CD14-positive monocyte (primary cell): ENCODE results near the gene TNFAIP2. TPM values are rescaled to one million over a fixed set of nuclear protein-coding genes. Genes with fewer than 3 reads are reported as not detected.

Experiments
- DNase-seq, 3 donors: peaks; one replicate each; pipeline ENCODE4 v3.0.0-alpha.2; 2011 to 2022
- H2AFZ ChIP-seq: 2 replicates; pipeline ENCODE4 v1.6.0; 2012; ENCODE audit warnings: mild to moderate bottlenecking, low read depth, low read length, inconsistent platforms; ENCODE audit not compliant: insufficient read depth, poor library complexity, severe bottlenecking
- H3K27ac ChIP-seq, 2 donors: 1 replicate in 1 of 2; 2 replicates in 1 of 2; pipeline ENCODE4 v1.5.1; 2012 to 2013; ENCODE audit warnings: low read length in 2 of 2, control low read depth in 1 of 2, inconsistent platforms in 1 of 2, low read depth in 1 of 2, mild to moderate bottlenecking in 1 of 2
- H3K27me3 ChIP-seq, 2 donors: one replicate each; pipeline versions ENCODE4 v1.6.0 to v1.6.1; 2011 to 2013; ENCODE audit warnings: low read length in 2 of 2; ENCODE audit not compliant: control insufficient read depth in 2 of 2, insufficient read depth in 2 of 2
- H3K36me3 ChIP-seq, 2 donors: replicated peaks in 1 of 2; 1 replicate in 1 of 2; 2 replicates in 1 of 2; pipeline versions ENCODE4 v1.5.1 to v1.6.1; 2012 to 2013; ENCODE audit warnings: low read length in 2 of 2, control low read depth in 1 of 2, inconsistent platforms in 1 of 2, mild to moderate bottlenecking in 1 of 2; ENCODE audit not compliant: insufficient read depth in 2 of 2, control insufficient read depth in 1 of 2
- H3K4me1 ChIP-seq, 2 donors: 1 replicate in 1 of 2; 2 replicates in 1 of 2; pipeline versions ENCODE4 v1.5.1 to v1.6.1; 2012 to 2013; ENCODE audit warnings: low read length in 2 of 2, control low read depth in 1 of 2, inconsistent platforms in 1 of 2, mild to moderate bottlenecking in 1 of 2, moderate library complexity in 1 of 2; ENCODE audit not compliant: insufficient read depth in 2 of 2, control insufficient read depth in 1 of 2
- H3K4me2 ChIP-seq: replicated peaks from 2 replicates; pipeline ENCODE3; 2012; ENCODE audit warnings: low read length, moderate library complexity, mild to moderate bottlenecking; ENCODE audit not compliant: poor library complexity, severe bottlenecking; ENCODE audit errors: extremely low read depth
- H3K4me3 ChIP-seq, 3 experiments: fragments of 200-600 bp in 1 of 3; sonication (generic) in 1 of 3; replicated peaks in 1 of 3; 1 replicate in 2 of 3; 2 replicates in 1 of 3; pipeline ENCODE4 v1.5.1; 2011 to 2013; ENCODE audit warnings: low read length in 3 of 3, mild to moderate bottlenecking in 3 of 3, control low read depth in 2 of 3, low read depth in 2 of 3, inconsistent platforms in 1 of 3, moderate library complexity in 1 of 3
- H3K79me2 ChIP-seq: 2 replicates; pipeline ENCODE4 v1.6.0; 2012; ENCODE audit warnings: mild to moderate bottlenecking, control low read depth, inconsistent platforms, low read length, moderate library complexity; ENCODE audit not compliant: insufficient read depth
- H3K9ac ChIP-seq: 2 replicates; pipeline ENCODE4 v1.6.0; 2017; ENCODE audit warnings: low read length, mild to moderate bottlenecking; ENCODE audit not compliant: insufficient read depth, poor library complexity, severe bottlenecking
- H3K9me3 ChIP-seq, 2 donors: replicated peaks in 1 of 2; 1 replicate in 1 of 2; 2 replicates in 1 of 2; pipeline versions ENCODE4 v1.5.1 to v1.6.1; 2012 to 2013; ENCODE audit warnings: low read length in 2 of 2, control low read depth in 1 of 2; ENCODE audit not compliant: control insufficient read depth in 1 of 2, insufficient read depth in 1 of 2
- H4K20me1 ChIP-seq: 2 replicates; pipeline ENCODE4 v1.6.0; 2012; ENCODE audit warnings: mild to moderate bottlenecking, low read length, control low read depth, moderate library complexity; ENCODE audit not compliant: insufficient read depth
- H3K27ac Mint-ChIP-seq, 7 donors: one replicate each; pipeline ENCODE4 v1.8.0; 2020; ENCODE audit warnings: mild to moderate bottlenecking in 7 of 7, mixed read lengths in 7 of 7, moderate library complexity in 6 of 7, inconsistent platforms in 2 of 7
- H3K27me3 Mint-ChIP-seq, 3 donors: one replicate each; pipeline ENCODE4 v1.8.0; 2021 to 2022; ENCODE audit warnings: low read depth in 3 of 3, mild to moderate bottlenecking in 3 of 3, mixed read lengths in 3 of 3, moderate library complexity in 3 of 3, inconsistent platforms in 1 of 3
- H3K36me3 Mint-ChIP-seq, 2 donors: one replicate each; pipeline ENCODE4 v1.8.0; 2020; ENCODE audit warnings: mixed read lengths in 2 of 2, inconsistent platforms in 1 of 2, mild to moderate bottlenecking in 1 of 2
- H3K4me1 Mint-ChIP-seq: one replicate; pipeline ENCODE4 v1.8.0; 2020; ENCODE audit warnings: mild to moderate bottlenecking, mixed read lengths
- H3K4me3 Mint-ChIP-seq, 2 donors: one replicate each; pipeline ENCODE4 v1.8.0; 2020; ENCODE audit warnings: mild to moderate bottlenecking in 2 of 2, mixed read lengths in 2 of 2, moderate library complexity in 1 of 2
- H3K9me3 Mint-ChIP-seq, 7 donors: one replicate each; pipeline ENCODE4 v1.8.0; 2020 to 2022; ENCODE audit warnings: mixed read lengths in 7 of 7, mild to moderate bottlenecking in 6 of 7, moderate library complexity in 6 of 7, inconsistent platforms in 2 of 7
- CTCF ChIP-seq: fragments of 200-600 bp; IDR thresholded peaks from one replicate; pipeline ENCODE4 v1.8.0; 2022; ENCODE audit warnings: antibody characterized with exemption, mild to moderate bottlenecking
- WGBS: methylation state at CpG from one replicate; pipeline ENCODE4 v1.1.5; 2013; ENCODE audit warnings: missing lambda C conversion rate; ENCODE audit not compliant: insufficient coverage; 5-methylcytosine and 5-hydroxymethylcytosine counted together
- intact Hi-C, 2 donors: fragments of 100-400 bp; cut with micrococcal nuclease; formaldehyde crosslinking; loops; one replicate each; pipeline versions ENCODE4 v1.15.0 to v1.15.1; 2023
- polyA plus RNA-seq, 3 donors: library from polyadenylated mRNA; depleted of rRNA in 1 of 3; unstranded in 2 of 3; stranded (reverse) in 1 of 3; fragments of 300-500 nt in 2 of 3; fragments of >200 nt in 1 of 3; fragmentation: Illumina TruSeq in 2 of 3; gene quantifications; 1 replicate in 2 of 3; 2 replicates in 1 of 3; pipeline ENCODE4 v1.2.3, GENCODE V29; 2012 to 2021

The TNFAIP2 gene
- polyA plus RNA-seq, 3 donors: 41.5 to 1,807 (median 50.8) TPM

DNA sequence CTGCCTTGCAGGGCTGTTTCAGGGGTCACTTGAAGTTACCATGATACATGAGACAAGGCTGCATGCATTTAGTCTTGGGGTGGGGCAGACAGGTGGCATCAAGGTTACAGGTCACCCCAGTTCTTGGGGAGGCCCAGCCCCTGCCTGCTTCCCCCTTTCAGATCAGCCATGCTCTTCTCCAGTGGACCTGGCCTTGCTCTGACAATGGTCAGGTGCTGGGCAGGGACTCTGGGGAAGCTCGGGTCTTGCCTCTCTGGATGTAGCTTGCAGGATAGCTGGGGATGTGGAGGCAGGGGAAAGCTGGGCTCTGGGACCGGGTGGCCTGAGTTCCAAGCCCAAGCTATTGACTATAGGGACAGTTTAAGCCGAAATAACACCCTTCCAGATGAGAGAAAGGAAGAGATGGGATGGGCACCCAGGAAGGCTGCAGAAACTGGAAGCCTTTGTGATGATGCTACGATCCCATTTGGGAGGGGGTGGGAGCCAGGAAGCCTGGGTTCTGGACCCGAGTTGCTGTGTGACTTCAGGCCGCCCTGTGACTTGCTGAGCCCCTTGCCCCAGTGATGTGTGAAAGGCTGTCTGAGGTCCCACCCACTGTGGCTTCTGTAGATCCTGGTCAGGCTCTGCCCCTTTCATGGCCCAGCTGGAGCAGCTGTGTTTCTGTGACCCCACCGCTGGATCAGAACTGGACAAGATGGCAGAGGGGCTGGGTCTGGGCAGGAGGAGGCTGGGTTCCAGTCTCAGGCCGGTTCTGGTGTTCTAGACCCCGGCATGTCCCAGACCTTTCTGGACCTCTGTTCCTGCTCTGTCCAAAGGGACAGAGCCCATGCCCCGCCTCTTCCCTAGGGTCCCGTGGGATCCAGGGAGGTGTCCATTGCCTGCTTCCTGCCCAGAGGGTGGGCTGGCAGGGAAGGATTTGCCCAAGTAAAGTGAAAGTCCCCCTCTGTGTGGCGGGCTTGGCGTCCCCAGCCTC, 2.1 kb downstream of the TNFAIP2 start:
- peak overlapping the region; percentile 95 for H3K9ac ChIP-seq
- no peak overlapping the region for H2AFZ ChIP-seq
- Mint-ChIP-seq H3K9me3 (peaks cover 0 to 2% (median 0%) of the 10 kb centered on the region in 7 donors), H3K27me3 (no peaks in the 10 kb centered on the region), H3K4me1 (peaks cover 51% of the 10 kb centered on the region), H3K4me3 (peak overlapping the region; percentile 95 to 98), H3K36me3 (peaks cover 46 to 58% of the 10 kb centered on the region in 2 donors), H3K27ac (peak overlapping the region; percentile 37 to 81 (median 69))
- peak overlapping the region; percentile 84 for H3K4me2 ChIP-seq
- WGBS: 96% methylated on average over 11 of the region's 13 CpGs
- no peaks in the 10 kb centered on the region for H3K27me3 ChIP-seq
- H3K4me3 ChIP-seq: peak overlapping the region; percentile 70 to 95 (median 95)
- H4K20me1 ChIP-seq: peaks cover 68% of the 10 kb centered on the region
- intact Hi-C loops: no loop called here
- DNase-seq: no peak
- TF ChIP-seq CTCF: no peak
- H3K36me3 ChIP-seq: peaks cover 48 to 53% of the 10 kb centered on the region in 2 donors
- peaks cover 58 to 78% of the 10 kb centered on the region in 2 donors for H3K4me1 ChIP-seq
- H3K9me3 ChIP-seq: no peaks in the 10 kb centered on the region
- H3K27ac ChIP-seq: peak overlapping the region in 1 of 2 donors; percentile 99
- H3K79me2 ChIP-seq: peaks cover 78% of the 10 kb centered on the region

GRCh38 chr14:103126088-103126872, 3.0 kb downstream of the TNFAIP2 start:
- Histone ChIP-seq H3K27ac (peak overlapping the region in 1 of 2 donors; percentile 99), H3K9me3 (no peaks in the 10 kb centered on the region), H3K4me3 (peak overlapping the region; percentile 70 to 95 (median 95)), H3K27me3 (no peaks in the 10 kb centered on the region), H3K9ac (peak overlapping the region; percentile 36), H3K36me3 (peaks cover 57 to 62% of the 10 kb centered on the region in 2 donors), H4K20me1 (peaks cover 77% of the 10 kb centered on the region), H3K79me2 (peaks cover 83% of the 10 kb centered on the region), H3K4me2 (peak overlapping the region; percentile 84), H2AFZ (no peak overlapping the region), H3K4me1 (peaks cover 49 to 69% of the 10 kb centered on the region in 2 donors)
- DNase-seq: no peak
- H3K4me1 Mint-ChIP-seq: peaks cover 43% of the 10 kb centered on the region
- peak overlapping the region in 6 of 7 donors; percentile 39 to 77 (median 56) for H3K27ac Mint-ChIP-seq
- WGBS: 95% methylated on average over 20 of the region's 22 CpGs
- H3K4me3 Mint-ChIP-seq: peak overlapping the region; percentile 80 to 95
- intact Hi-C loops: no loop called here
- no peak for TF ChIP-seq CTCF
- peaks cover 0 to 2% (median 0%) of the 10 kb centered on the region in 7 donors for H3K9me3 Mint-ChIP-seq
- peaks cover 0 to under 1% (median 0%) of the 10 kb centered on the region in 3 donors for H3K27me3 Mint-ChIP-seq
- H3K36me3 Mint-ChIP-seq: peaks cover 55 to 67% of the 10 kb centered on the region in 2 donors
